GM12878 (cell line): ENCODE measurements around the gene PPRC1. TPM values are rescaled to one million over a fixed set of nuclear protein-coding genes. Genes with fewer than 3 reads are reported as not detected.

Source experiments
- ATAC-seq: fragments of 200-7000 bp; cut with Tn5 transposase; 3 replicates; pipeline ENCODE4 v1.9.1; 2020; ENCODE audit warnings: mild to moderate bottlenecking, moderate library complexity
- BruUV-seq: library from RNA; stranded (reverse); fragments of 400-500 nt; replicated peaks from 2 replicates; lab custom pipeline; 2021; lab: Mats Ljungman, UMichigan
- CTCF ChIA-PET: fragments of 300-600 bp; sonication (Branson Sonifier 250); formaldehyde crosslinking; extraction: SDS; loops from one replicate; lab custom pipeline; 2021; ENCODE audit warnings: inconsistent platforms; lab: Yijun Ruan, JAX
- POLR2A ChIA-PET: fragments of 350-600 bp; formaldehyde crosslinking; extraction: SDS; loops from one replicate; lab custom pipeline; 2021; ENCODE audit warnings: inconsistent platforms; lab: Charles Lee
- RAD21 ChIA-PET: fragments of 300-600 bp; sonication (Branson Sonifier 250); formaldehyde crosslinking; loops from one replicate; lab custom pipeline; 2023; ENCODE audit warnings: antibody characterized with exemption; ENCODE audit not compliant: unreplicated experiment; lab: Charles Lee
- SMC1A ChIA-PET: fragments of 300-600 bp; sonication (Branson Sonifier 250); formaldehyde crosslinking; loops from one replicate; lab custom pipeline; 2023; ENCODE audit not compliant: unreplicated experiment, uncharacterized antibody; lab: Charles Lee
- DNase-seq: peaks from one replicate; pipeline ENCODE4 v3.0.0-alpha.2; 2011; ENCODE audit warnings: low read depth, low spot score
- FAIRE-seq: peaks from 3 replicates; lab custom pipeline; 2011; peaks lifted over from hg19 to GRCh38; lab: Jason Lieb, UNC
- H2AFZ ChIP-seq: 2 replicates; pipeline ENCODE4 v1.6.0; 2011; ENCODE audit warnings: low read depth, low read length, control low read depth; ENCODE audit not compliant: control insufficient read depth
- H3K27ac ChIP-seq: 2 replicates; pipeline ENCODE4 v1.5.1; 2011; ENCODE audit warnings: control low read depth; ENCODE audit not compliant: control insufficient read depth, insufficient read depth
- H3K27me3 ChIP-seq, 2 experiments: replicated peaks in 1 of 2; 2 replicates each; pipeline versions ENCODE4 v1.6.0 to v1.6.1; 2011; ENCODE audit warnings: low read length in 1 of 2; ENCODE audit not compliant: control insufficient read depth in 2 of 2, insufficient read depth in 2 of 2
- H3K36me3 ChIP-seq, 2 experiments: 2 replicates each; pipeline ENCODE4 v1.5.1; 2011; ENCODE audit warnings: low read length in 1 of 2; ENCODE audit not compliant: control insufficient read depth in 2 of 2, insufficient read depth in 2 of 2
- H3K4me1 ChIP-seq: 2 replicates; pipeline ENCODE4 v1.6.1; 2011; ENCODE audit warnings: mild to moderate bottlenecking, low read length, moderate library complexity, mixed read lengths; ENCODE audit not compliant: control insufficient read depth, insufficient read depth
- H3K4me2 ChIP-seq: 2 replicates; pipeline ENCODE4 v1.6.0; 2011; ENCODE audit warnings: control low read depth; ENCODE audit not compliant: control insufficient read depth, insufficient read depth
- H3K4me3 ChIP-seq: fragments of 200-600 bp; sonication (generic); 2 replicates; pipeline ENCODE4 v1.5.1; 2016
- H3K79me2 ChIP-seq: 2 replicates; pipeline ENCODE4 v1.6.0; 2011; ENCODE audit warnings: low read length; ENCODE audit not compliant: control insufficient read depth, insufficient read depth
- H3K9ac ChIP-seq: 2 replicates; pipeline ENCODE4 v1.8.0; 2011; ENCODE audit warnings: low read length, control low read depth, mixed read lengths; ENCODE audit not compliant: control insufficient read depth, insufficient read depth
- H3K9me3 ChIP-seq: replicated peaks from 3 replicates; pipeline ENCODE4 v1.5.1; 2011; ENCODE audit warnings: mild to moderate bottlenecking, low read length; ENCODE audit not compliant: control insufficient read depth, insufficient read depth
- H4K20me1 ChIP-seq: 2 replicates; pipeline ENCODE4 v1.6.0; 2011; ENCODE audit not compliant: control insufficient read depth, insufficient read depth
- BHLHE40 ChIP-seq, 2 experiments: fragments of 450-650 bp in 1 of 2; IDR thresholded peaks; 2 replicates each; pipeline ENCODE4 v1.6.1; 2011 to 2017; ENCODE audit warnings: low read depth in 2 of 2, borderline replicate concordance in 1 of 2, improper control_type of control experiment in 1 of 2, low read length in 1 of 2, mild to moderate bottlenecking in 1 of 2
- CHD2 ChIP-seq: IDR thresholded peaks from 2 replicates; pipeline ENCODE4 v1.6.1; 2011; ENCODE audit warnings: low read depth, low read length, improper control_type of control experiment, borderline replicate concordance
- DPF2 ChIP-seq: fragments of 450-650 bp; IDR thresholded peaks from 2 replicates; pipeline ENCODE4 v1.6.1; 2017; ENCODE audit warnings: mild to moderate bottlenecking
- E2F4 ChIP-seq: IDR thresholded peaks from 2 replicates; pipeline ENCODE4 v1.6.1; 2012; ENCODE audit warnings: low read depth, low read length, improper control_type of control experiment
- EZH2 ChIP-seq: IDR thresholded peaks from 2 replicates; pipeline ENCODE4 v1.6.1; 2012; ENCODE audit warnings: low read depth, mild to moderate bottlenecking, control low read depth, inconsistent platforms, low read length, borderline replicate concordance; ENCODE audit not compliant: control insufficient read depth
- IKZF1 ChIP-seq: fragments of 450-650 bp; conservative IDR thresholded peaks from 2 replicates; pipeline ENCODE4 v1.6.1; 2017; ENCODE audit warnings: antibody characterized with exemption, mild to moderate bottlenecking
- IRF3 ChIP-seq: fragments of 450-650 bp; IDR thresholded peaks from 2 replicates; pipeline ENCODE4 v1.6.1; 2014; ENCODE audit warnings: mild to moderate bottlenecking
- MYC ChIP-seq: IDR thresholded peaks from 2 replicates; pipeline ENCODE4 v1.6.1; 2011; ENCODE audit warnings: mild to moderate bottlenecking, low read length, moderate library complexity, inconsistent platforms; ENCODE audit not compliant: insufficient read depth, insufficient replicate concordance, insufficient read length, severe bottlenecking
- NRF1 ChIP-seq: conservative IDR thresholded peaks from 2 replicates; pipeline ENCODE4 v1.6.1; 2011; ENCODE audit warnings: mild to moderate bottlenecking, low read depth, low read length, improper control_type of control experiment
- POLR2A ChIP-seq: IDR thresholded peaks from 2 replicates; pipeline ENCODE4 v1.6.1; 2011; ENCODE audit warnings: low read depth, mild to moderate bottlenecking, low read length
- POLR2AphosphoS5 ChIP-seq: IDR thresholded peaks from 2 replicates; pipeline ENCODE4 v1.6.1; 2011; ENCODE audit warnings: mild to moderate bottlenecking, low read length, inconsistent platforms
- POU2F2 ChIP-seq: IDR thresholded peaks from 3 replicates; pipeline ENCODE4 v1.6.1; 2011; ENCODE audit warnings: low read depth, mild to moderate bottlenecking, low read length, borderline replicate concordance
- RB1 ChIP-seq: fragments of 450-650 bp; formaldehyde crosslinking; IDR thresholded peaks from 2 replicates; pipeline ENCODE4 v1.6.1; 2017; ENCODE audit warnings: mild to moderate bottlenecking, borderline replicate concordance
- RUNX3 ChIP-seq: IDR thresholded peaks from 2 replicates; pipeline ENCODE4 v1.6.1; 2012; ENCODE audit warnings: low read length, inconsistent platforms
- SIX5 ChIP-seq: IDR thresholded peaks from 2 replicates; pipeline ENCODE4 v1.6.1; 2011; ENCODE audit warnings: mild to moderate bottlenecking, low read depth, low read length, moderate library complexity; ENCODE audit not compliant: severe bottlenecking
- ZNF207 ChIP-seq: fragments of 450-650 bp; IDR thresholded peaks from 2 replicates; pipeline ENCODE4 v1.6.1; 2014; ENCODE audit warnings: antibody characterized with exemption, mild to moderate bottlenecking, borderline replicate concordance
- WGBS: methylation state at CpG from one replicate; pipeline ENCODE4 v1.1.6; 2016; ENCODE audit warnings: low lambda C conversion rate; ENCODE audit not compliant: insufficient replicate concordance, insufficient coverage; ENCODE audit errors: missing lambda C conversion rate; 5-methylcytosine and 5-hydroxymethylcytosine counted together
- in situ Hi-C: fragments of 300-500 bp; cut with MboI; formaldehyde crosslinking; loops from 9 replicates; pipeline ENCODE4 v1.14.3; 2018; ENCODE audit warnings: mixed read lengths
- intact Hi-C: fragments of 100-400 bp; cut with micrococcal nuclease; formaldehyde crosslinking; loops from one replicate; pipeline ENCODE4 v1.14.2; 2022; ENCODE audit not compliant: unreplicated experiment
- polyA plus RNA-seq, 11 experiments: library from polyadenylated mRNA; depleted of rRNA in 4 of 11; unstranded in 6 of 11; stranded (reverse) in 5 of 11; fragments of >200 nt; fragmentation: Nextera tagmentation in 4 of 11; fragmentation: Illumina TruSeq in 1 of 11; extraction: Ambion mirVana in 4 of 11; extraction: Trizol in 1 of 11; gene quantifications; 1 replicate in 1 of 11; 2 replicates in 10 of 11; pipeline versions ENCODE4 v1.2.1 to v1.2.3, GENCODE V29; 2011 to 2016; ENCODE audit warnings: inconsistent platforms in 2 of 11, missing spikeins in 2 of 11, low read depth in 1 of 11
- total RNA-seq, 4 experiments: library from RNA; depleted of rRNA in 3 of 4; stranded (reverse); fragments of >200 nt in 3 of 4; fragmentation: Illumina TruSeq in 1 of 4; extraction: Trizol in 1 of 4; gene quantifications; 2 replicates each; pipeline versions ENCODE4 v1.2.1 to v1.2.3, GENCODE V29; 2013 to 2021
- TF ChIP-seq, protein P1 (sequence below): fragments of 450-650 bp; IDR thresholded peaks from 2 replicates; pipeline ENCODE4 v1.6.1; 2017; ENCODE audit warnings: mild to moderate bottlenecking, moderate library complexity

The PPRC1 gene
- total and polyA plus RNA-seq, 10 of the 15 experiments (the other 5 are each of a cell fraction or from before 2014, with no cell fraction given) = 13.1 to 69.8 (median 32.4) TPM

DNA sequence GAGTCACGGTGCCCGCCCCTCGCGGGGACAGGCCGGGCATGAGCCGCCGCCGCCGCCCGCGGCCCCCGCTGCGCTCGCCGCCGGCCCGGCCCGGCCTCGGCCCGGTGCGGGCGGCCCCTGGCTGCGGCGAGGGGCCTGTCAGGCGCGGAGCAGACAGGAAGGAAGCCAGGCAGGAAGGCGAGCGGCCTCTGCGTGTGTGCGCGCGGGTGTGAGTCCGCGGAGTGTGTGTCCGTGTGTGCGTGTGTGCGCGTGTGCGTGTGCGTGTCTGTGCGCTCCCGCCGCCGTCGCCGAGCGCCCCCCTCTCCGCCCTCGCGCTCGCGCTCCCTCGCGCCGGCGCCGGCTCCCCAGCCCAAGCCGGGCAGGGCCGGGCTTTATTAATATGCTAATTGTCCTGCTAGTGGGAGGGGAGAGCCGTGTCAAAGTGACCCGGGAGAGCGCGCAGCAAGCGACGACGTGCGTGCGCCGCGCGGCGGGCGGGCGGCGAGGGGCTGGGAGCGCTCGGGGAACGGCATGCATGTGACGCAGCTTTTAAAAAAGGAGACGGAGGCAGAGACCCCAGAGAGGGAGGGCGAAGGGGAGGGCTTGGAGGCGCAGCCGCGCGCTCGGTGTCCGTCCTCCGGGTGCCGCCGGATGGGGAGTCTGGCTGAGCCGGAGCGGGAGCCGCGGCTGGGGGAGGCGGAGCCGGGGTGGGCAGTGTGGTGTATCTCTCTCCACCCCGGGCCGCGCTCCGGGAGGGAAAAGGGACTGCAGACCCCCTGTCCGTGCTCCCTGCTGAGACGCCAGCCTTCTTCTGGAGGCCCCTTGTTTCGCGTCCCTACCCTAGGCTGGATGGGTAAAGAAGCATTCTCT lies 12.5 kb upstream of the PPRC1 start, which contains the start of gene LDB1:
TSS of gene LDB1 (minus strand) at position 227 of the 849 bp plus-strand sequence. CDS start 258 bp downstream, outside the sequence.
- POLR2A ChIA-PET = interaction anchor here (0.6 kb wide), 1 partner anchor 131 kb away, joined by 3 read pairs; no protein-coding TSS in a partner anchor
- peak; percentile 73 for FAIRE-seq
- peak; percentile 73 for ATAC-seq
- intact Hi-C loops (loop anchor here (1.0 kb wide), 1 partner anchor 12 kb away; no protein-coding TSS in a partner anchor), in situ Hi-C loops (no loop called here)
- H4K20me1 ChIP-seq = no peaks in the 10 kb centered on the region
- SMC1A ChIA-PET = no interaction called here
- H3K79me2 ChIP-seq = peaks cover 47% of the 10 kb centered on the region
- 1% methylated on average over 90 of the region's 104 CpGs for WGBS
- CTCF ChIA-PET = interaction anchor here (0.6 kb wide), 1 partner anchor 279 kb away, joined by 3 read pairs; no protein-coding TSS in a partner anchor
- peak within 1 kb of the TSS; percentile 90 for H3K27ac ChIP-seq
- H2AFZ ChIP-seq = peak within 1 kb of the TSS; percentile 91
- H3K36me3 ChIP-seq = no peaks in the 10 kb centered on the region; a peak in 1 of 4 replicates
- no peak for DNase-seq
- RAD21 ChIA-PET = no interaction called here
- H3K27me3 ChIP-seq = no peaks in the 10 kb centered on the region
- peaks cover 44% of the 10 kb centered on the region for H3K4me1 ChIP-seq
- H3K4me3 ChIP-seq = peak within 1 kb of the TSS; percentile 98
- peak within 1 kb of the TSS; percentile 99 for H3K4me2 ChIP-seq
- H3K9me3 ChIP-seq = no peaks in the 10 kb centered on the region
- H3K9ac ChIP-seq = peak within 1 kb of the TSS; percentile 88
- no TSS peak for BruUV-seq
- TF ChIP-seq RUNX3 = no peak
- TF ChIP-seq MYC = peak; percentile 42
- peak; percentile 91 for TF ChIP-seq POLR2A
- TF ChIP-seq RB1 = peak; percentile 57; the same call in 1 of the 2 replicates
- TF ChIP-seq IKZF1 = peak; percentile 72
- 0 out of 2 replicates have a peak, but pooled peaks have one; percentile 47 for TF ChIP-seq POLR2AphosphoS5
- TF ChIP-seq NRF1 = no peak; the same call in 1 of the 2 replicates
- peak; percentile 86; the same call in 1 of the 2 replicates for TF ChIP-seq DPF2
- peak; percentile 43; the same call in 2 of the 3 replicates for TF ChIP-seq POU2F2
- TF ChIP-seq, protein P1, sequence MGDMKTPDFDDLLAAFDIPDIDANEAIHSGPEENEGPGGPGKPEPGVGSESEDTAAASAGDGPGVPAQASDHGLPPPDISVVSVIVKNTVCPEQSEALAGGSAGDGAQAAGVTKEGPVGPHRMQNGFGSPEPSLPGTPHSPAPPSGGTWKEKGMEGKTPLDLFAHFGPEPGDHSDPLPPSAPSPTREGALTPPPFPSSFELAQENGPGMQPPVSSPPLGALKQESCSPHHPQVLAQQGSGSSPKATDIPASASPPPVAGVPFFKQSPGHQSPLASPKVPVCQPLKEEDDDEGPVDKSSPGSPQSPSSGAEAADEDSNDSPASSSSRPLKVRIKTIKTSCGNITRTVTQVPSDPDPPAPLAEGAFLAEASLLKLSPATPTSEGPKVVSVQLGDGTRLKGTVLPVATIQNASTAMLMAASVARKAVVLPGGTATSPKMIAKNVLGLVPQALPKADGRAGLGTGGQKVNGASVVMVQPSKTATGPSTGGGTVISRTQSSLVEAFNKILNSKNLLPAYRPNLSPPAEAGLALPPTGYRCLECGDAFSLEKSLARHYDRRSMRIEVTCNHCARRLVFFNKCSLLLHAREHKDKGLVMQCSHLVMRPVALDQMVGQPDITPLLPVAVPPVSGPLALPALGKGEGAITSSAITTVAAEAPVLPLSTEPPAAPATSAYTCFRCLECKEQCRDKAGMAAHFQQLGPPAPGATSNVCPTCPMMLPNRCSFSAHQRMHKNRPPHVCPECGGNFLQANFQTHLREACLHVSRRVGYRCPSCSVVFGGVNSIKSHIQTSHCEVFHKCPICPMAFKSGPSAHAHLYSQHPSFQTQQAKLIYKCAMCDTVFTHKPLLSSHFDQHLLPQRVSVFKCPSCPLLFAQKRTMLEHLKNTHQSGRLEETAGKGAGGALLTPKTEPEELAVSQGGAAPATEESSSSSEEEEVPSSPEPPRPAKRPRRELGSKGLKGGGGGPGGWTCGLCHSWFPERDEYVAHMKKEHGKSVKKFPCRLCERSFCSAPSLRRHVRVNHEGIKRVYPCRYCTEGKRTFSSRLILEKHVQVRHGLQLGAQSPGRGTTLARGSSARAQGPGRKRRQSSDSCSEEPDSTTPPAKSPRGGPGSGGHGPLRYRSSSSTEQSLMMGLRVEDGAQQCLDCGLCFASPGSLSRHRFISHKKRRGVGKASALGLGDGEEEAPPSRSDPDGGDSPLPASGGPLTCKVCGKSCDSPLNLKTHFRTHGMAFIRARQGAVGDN = peak; percentile 73
- 0 out of 2 replicates have a peak, but pooled peaks have one; percentile 34 for TF ChIP-seq CHD2
- no peak for TF ChIP-seq E2F4
- peak in 1 of 2 experiments; percentile 68; a peak in 1 of 4 replicates for TF ChIP-seq BHLHE40 (IDR thresholded peaks at IDR 0.05; ENCODE audit: borderline replicate concordance in 1 of 2, low read depth in 2 of 2, low read length in 1 of 2)
- TF ChIP-seq ZNF207 = peak; percentile 28; the same call in 1 of the 2 replicates
- no peak for TF ChIP-seq IRF3
- TF ChIP-seq EZH2 = no peak
- no peak for TF ChIP-seq SIX5
